Measurements from ENCODE around the gene CCDC88B. TPM values are rescaled to one million over a fixed set of nuclear protein-coding genes. Genes with fewer than 3 reads are reported as not detected.
A peak's percentile ranks its signal among the peaks of the same experiment; 100 is the strongest.

Gene CCDC88B
- total RNA-seq, 1 donor from 2014 or later: 11.5 TPM

DNA sequence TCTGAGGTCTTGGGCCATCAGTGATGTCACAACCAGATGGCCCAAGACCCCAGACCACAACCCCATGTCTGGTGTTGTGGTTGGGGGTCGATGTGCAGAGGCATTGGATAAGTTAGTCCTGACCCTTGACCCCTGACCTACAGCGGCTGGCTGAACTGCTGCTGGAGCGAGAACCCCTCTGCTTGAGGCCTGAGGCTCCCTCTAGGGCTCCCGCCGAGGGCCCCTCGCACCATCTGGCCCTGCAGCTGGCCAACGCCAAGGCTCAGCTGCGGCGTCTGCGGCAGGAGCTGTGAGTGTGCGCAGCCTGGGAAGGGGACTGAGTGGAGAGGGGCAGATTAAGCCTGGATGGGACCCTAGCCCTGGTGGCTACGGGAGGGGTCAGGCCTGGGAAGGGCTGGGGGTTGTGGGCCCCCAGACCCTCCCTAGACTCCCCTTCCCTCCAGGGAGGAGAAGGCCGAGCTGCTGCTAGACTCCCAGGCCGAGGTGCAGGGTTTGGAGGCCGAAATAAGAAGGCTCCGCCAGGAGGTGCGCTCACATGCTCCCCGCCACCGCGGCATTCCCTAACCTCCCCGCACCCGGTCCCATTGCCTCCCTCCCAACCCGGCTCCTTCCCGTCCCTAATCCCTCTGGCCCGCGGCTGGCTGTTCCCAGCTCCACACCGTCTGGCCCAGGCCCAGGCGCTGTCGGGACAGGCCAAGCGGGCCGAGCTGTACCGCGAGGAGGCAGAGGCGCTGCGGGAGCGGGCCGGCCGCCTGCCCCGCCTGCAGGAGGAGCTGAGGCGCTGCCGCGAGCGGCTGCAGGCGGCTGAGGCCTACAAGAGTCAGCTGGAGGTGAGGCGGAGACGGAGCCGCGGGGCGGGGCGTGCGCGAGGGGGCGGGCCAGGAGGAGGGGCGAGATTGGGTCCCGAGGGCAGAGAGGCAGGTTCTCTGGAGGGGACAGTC is 2.1 kb downstream of the CCDC88B start:
- DNase-seq (ENCODE audit: low spot score): peak; percentile 96

GRCh38 chr11:64342869-64343745 is 3.1 kb downstream of the CCDC88B start:
- DNase-seq (ENCODE audit: low spot score): no peak

DNA sequence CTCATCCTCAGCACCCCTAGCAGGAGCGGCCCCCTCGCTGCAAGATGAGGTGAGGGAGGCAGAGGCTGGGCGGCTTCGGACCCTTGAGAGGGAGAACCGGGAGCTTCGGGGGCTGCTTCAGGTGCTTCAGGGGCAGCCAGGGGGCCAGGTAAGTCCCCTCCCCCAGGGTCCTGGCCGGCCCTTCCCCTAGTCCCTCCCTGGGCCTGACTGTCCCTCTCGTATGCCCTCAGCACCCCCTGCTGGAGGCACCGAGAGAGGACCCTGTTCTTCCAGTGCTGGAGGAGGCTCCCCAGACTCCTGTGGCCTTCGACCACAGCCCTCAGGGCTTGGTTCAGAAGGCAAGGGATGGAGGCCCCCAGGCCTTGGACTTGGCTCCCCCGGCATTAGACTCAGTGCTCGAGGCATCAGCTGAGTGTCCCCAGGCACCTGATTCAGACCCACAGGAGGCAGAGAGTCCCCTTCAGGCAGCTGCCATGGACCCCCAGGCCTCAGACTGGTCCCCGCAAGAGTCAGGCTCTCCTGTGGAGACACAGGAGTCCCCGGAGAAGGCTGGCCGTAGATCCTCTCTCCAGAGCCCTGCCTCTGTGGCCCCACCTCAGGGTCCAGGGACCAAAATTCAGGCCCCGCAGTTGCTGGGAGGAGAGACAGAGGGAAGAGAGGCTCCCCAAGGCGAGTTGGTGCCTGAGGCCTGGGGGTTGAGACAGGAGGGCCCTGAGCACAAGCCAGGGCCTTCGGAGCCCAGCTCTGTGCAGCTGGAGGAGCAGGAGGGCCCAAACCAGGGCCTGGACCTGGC is 4.0 kb downstream of the CCDC88B start:
- DNase-seq (ENCODE audit: low spot score): no peak

DNA sequence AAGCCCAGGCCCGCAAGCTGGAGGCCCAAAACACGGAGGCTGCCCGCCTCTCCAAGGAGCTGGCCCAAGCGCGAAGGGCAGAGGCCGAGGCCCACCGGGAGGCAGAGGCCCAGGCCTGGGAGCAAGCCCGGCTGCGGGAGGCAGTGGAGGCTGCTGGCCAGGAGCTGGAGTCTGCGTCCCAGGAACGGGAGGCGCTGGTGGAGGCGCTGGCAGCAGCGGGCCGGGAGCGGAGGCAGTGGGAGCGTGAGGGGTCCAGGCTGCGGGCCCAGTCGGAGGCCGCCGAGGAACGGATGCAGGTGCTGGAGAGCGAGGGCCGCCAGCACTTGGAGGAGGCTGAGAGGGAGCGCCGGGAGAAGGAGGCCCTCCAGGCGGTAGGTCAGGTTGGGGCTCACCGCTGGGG is 4.8 kb downstream of the CCDC88B start:
- DNase-seq (ENCODE audit: low spot score): no peak

- no peak for DNase-seq (ENCODE audit: low spot score)
Observed at GRCh38 chr11:64347193-64347867, 7.3 kb downstream of the CCDC88B start.

DNA sequence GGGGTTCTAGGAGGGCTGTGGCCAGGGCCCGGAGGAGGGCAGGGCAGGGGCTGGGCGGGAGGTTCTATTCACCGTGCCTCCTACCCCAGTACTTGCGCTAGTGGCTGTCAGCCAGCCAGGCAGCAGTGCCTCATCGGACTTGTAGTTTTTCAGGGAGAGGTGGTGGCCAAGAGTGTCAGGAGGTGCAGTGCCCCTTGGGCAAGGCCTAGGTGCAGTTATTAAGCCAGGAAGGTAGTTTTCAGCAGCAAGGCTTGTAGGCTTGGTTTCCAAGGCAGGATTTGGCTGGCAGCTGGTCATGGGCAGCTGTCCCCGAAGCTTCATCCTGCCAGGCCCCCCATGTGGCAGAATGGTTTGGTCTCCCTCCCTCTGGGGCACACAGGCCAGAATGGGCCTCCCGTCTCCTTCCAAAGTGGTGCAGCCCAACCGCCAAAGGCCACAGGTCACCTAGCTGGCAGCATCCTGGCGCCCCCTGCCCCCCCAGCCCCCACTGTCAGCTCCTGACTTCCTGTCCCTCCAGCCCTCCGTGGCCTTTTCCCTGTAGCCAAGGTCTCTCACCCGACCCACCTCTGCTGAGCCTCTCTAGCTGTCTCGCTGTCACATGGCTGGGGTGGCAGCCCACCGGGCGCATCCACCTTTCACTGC is 8.5 kb downstream of the CCDC88B start:
- DNase-seq (ENCODE audit: low spot score): no peak

DNA sequence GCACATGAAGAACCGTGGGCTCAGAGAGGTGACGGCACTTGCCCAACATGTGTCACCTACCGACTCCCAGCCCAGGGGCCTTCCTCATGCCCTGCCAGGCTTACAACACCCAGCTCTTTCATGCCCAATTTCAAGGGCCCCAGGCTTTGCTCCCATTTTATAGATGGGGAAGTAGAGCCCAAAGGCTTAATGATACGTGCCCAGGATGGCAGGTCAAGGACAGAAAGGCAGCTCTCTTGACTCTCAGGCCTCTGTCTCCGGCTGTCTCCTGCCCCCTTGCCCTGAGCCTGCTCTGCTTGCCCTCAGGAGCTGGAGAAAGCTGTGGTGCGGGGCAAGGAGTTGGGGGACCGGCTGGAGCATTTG is 9.0 kb downstream of the CCDC88B start:
- DNase-seq (ENCODE audit: low spot score): no peak

- no peak for DNase-seq (ENCODE audit: low spot score)
Observed at GRCh38 chr11:64349404-64349803, 9.4 kb downstream of the CCDC88B start.

DNA sequence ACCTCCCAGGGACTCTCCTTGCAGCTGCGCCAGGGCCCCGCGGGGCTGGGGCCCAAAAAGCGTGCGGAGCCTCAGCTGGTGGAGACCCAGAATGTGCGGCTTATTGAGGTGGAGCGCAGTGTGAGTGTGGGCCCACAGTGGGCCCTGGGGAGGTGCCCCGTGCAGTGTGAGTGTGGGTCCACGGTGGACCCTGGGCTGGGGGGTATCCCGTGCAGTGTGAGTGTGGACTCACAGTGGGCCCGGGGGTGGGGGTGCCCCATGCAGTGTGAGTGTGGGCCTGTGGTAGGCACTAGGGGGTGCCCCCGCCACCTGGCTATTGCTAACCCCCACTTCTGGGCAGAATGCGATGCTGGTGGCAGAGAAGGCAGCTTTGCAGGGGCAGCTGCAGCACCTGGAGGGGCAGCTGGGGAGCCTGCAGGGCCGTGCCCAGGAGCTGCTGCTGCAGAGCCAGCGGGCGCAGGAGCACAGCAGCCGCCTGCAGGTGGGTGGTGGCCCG is 11.2 kb downstream of the CCDC88B start:
- DNase-seq (ENCODE audit: low spot score): no peak

- DNase-seq (ENCODE audit: low spot score): no peak
Observed at GRCh38 chr11:64352099-64352994, 12.3 kb downstream of the CCDC88B start.

DNA sequence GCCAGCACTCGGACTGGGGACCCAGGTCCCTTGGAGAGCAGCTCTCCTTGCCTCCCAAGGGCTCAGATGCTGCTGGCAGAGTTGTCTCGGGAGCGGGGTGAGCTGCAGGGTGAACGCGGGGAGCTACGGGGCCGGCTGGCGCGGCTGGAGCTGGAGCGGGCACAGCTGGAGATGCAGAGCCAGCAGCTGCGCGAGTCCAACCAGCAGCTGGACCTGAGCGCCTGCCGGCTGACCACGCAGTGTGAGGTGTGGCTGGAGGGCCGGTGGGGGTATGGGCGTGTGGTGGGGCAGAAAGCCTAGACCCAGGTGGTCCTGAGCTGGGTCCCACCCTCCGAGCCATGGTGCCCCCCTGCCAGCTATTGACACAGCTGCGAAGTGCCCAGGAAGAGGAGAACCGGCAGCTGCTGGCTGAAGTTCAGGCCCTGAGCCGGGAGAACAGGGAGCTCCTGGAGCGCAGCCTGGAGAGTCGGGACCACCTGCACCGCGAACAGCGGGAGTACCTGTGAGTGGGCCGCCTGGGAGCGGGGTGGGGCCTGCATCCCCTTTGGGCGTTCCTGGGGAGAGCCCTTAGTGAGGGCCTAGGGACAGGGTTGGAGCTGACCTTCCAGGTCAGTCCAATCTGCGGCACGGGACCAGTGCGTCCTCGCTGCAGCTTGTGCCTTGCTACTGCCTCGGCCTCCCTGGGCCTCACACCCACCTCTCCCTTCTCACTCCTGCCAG is 13.2 kb downstream of the CCDC88B start:
- DNase-seq (ENCODE audit: low spot score): no peak

- DNase-seq (ENCODE audit: low spot score): no peak
Observed at GRCh38 chr11:64353715-64354506, 13.9 kb downstream of the CCDC88B start.

DNA sequence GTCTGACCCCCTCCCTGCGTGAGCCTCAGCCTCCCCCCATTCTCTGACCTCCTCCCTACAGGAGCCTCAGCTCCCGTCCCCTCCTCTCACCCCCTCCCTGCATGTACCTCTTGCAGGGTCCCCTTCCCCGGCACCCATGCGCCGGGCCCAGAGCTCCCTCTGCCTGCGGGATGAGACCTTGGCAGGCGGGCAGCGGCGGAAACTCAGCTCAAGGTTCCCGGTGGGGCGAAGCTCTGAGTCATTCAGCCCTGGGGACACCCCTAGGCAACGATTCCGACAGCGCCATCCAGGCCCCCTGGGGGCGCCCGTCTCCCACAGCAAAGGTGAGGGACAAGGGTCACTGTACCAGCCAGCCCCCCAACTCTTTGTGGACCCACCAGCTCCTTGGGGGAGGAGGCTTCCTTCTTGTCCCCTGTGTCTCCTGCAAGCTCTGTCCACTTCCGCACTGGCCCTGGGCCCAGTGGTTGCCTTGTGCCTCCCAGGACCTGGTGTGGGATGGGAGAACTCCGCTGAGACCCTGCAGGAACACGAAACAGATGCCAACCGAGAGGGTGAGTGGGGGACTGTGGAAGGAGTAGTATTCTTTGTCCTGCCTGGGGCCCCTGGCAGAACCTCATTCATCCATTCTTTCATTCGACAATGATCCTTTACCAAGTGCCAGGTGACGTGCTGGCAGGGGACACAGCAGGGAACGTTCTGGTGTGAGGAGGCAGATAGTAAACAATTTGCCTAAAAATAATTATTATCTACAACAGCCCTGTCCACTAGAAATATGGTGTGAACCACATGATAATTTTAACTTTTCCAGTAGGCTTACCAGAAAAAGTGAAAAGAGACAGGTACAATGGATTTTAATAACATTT is 15.3 kb downstream of the CCDC88B start:
- no peak for DNase-seq (ENCODE audit: low spot score)

DNA sequence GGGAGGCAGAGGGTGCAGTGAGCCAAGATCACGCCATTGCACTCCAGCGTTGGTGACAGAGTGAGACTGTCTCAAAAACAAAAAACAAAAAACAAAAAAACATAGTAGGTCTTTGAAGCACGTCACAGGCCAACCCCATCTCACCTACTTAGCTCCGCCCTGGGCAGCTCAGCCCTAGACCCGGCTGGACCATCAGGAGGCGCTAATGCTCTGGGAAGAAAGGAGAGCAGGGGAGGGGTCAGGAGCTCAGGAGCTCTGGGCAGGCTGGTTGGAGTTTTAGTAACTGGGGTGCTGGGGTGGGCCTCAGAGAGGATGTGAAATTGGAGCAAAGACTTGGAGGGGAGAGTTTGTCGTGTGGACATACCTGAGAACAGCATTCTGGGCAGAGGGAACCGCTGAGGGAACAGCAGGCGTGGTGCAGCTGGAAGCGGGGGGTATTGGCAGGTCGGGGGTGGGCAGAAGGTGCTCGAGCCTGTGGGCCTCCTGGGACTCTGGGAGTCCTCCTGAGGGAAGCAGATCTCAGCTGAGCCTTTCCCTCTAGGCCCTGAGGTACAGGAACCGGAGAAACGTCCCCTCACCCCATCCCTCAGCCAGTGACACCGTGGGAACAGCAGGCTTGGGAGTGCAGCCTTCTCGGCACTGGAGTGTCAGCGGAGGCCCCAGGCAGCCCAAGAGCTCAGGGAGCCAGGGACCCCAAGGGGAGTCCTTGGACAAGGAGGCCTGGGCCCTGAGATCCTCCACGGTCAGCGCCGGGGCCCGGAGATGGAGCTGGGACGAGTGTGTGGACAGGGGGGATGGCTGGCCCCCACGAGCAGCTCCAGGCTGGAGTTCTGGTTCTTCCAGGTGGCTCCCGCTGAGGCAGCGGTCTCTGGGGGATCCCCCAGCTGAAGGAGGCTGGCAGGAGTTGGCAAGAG is 16.8 kb downstream of the CCDC88B start:
- DNase-seq (ENCODE audit: low spot score): no peak

DNA sequence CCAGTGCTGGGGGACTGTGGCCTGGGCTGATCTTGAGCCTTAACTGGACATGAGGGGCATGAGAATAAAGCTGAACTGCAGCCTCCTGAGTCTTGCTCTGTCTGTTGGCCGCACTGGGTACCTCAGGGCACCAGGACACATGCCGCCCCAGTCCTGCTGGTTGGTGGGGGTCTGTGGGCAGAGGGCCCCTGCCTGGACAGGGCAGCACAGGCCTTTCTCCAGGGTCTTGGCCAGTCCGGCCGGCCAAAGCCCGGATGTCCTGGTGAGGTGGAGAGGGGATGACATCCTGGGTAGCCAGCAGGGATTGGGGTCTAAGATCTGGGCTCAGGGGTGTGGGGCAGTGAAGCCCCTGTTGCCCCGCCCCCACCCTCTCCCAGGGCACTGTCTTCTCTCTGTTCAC is 17.4 kb downstream of the CCDC88B start:
- no peak for DNase-seq (ENCODE audit: low spot score)
